ENCODE measurements around the gene EDARADD.
"Not testable (repeated sequence)": the region's sequence is repeated elsewhere in the genome, so short reads cannot be mapped to it uniquely, and the experiment has no call there.

The EDARADD gene

GRCh38 chr1:236476019-236476418 lies 81.9 kb downstream of the EDARADD start:
- Histone ChIP-seq H3K9me3 (no peaks in the 10 kb centered on the region), H3K27ac (no peak overlapping the region), H3K36me3 (no peaks in the 10 kb centered on the region), H3K4me2 (no peak overlapping the region), H3K4me3 (no peak overlapping the region), H3K4me1 (peaks cover 13% of the 10 kb centered on the region), H3K27me3 (no peaks in the 10 kb centered on the region), H4K20me1 (no peaks in the 10 kb centered on the region), H3K9ac (no peak overlapping the region)
- no peak for TF ChIP-seq Cebpa-rat (IDR thresholded peaks at IDR 0.05)

- Histone ChIP-seq H3K9ac (no peak overlapping the region), H3K27me3 (no peaks in the 10 kb centered on the region), H3K9me3 (no peaks in the 10 kb centered on the region), H3K27ac (no peak overlapping the region), H3K4me2 (no peak overlapping the region), H3K36me3 (no peaks in the 10 kb centered on the region), H3K4me3 (no peak overlapping the region), H3K4me1 (no peaks in the 10 kb centered on the region), H4K20me1 (no peaks in the 10 kb centered on the region)
- no peak for TF ChIP-seq Cebpa-rat (IDR thresholded peaks at IDR 0.05)
Measured at GRCh38 chr1:236480758-236481436, 86.8 kb downstream of the EDARADD start.

GRCh38 chr1:236484310-236484971 lies 90.4 kb downstream of the EDARADD start:
- peaks cover 5% of the 10 kb centered on the region for H3K4me1 ChIP-seq

GRCh38 chr1:236486356-236487002 lies 92.4 kb downstream of the EDARADD start:
- no peak overlapping the region for H3K4me2 ChIP-seq
- no peaks in the 10 kb centered on the region for H3K36me3 ChIP-seq
- no peaks in the 10 kb centered on the region for H3K9me3 ChIP-seq
- no peak overlapping the region for H3K27ac ChIP-seq
- H3K4me1 ChIP-seq = peaks cover 9% of the 10 kb centered on the region
- H3K9ac ChIP-seq = no peak overlapping the region
- H3K27me3 ChIP-seq = no peaks in the 10 kb centered on the region
- H4K20me1 ChIP-seq = no peaks in the 10 kb centered on the region
- TF ChIP-seq Cebpa-rat (IDR thresholded peaks at IDR 0.05) = no peak
- H3K4me3 ChIP-seq = no peak overlapping the region

More at GRCh38 chr1:236484310-236484971, 90.4 kb downstream of the EDARADD start:
- H3K9ac ChIP-seq = no peak overlapping the region
- no peak overlapping the region for H3K4me2 ChIP-seq
- no peaks in the 10 kb centered on the region for H3K9me3 ChIP-seq
- H3K4me3 ChIP-seq = no peak overlapping the region
- H3K27me3 ChIP-seq = no peaks in the 10 kb centered on the region
- TF ChIP-seq Cebpa-rat (IDR thresholded peaks at IDR 0.05) = no peak
- no peak overlapping the region for H3K27ac ChIP-seq
- no peaks in the 10 kb centered on the region for H3K36me3 ChIP-seq
- no peaks in the 10 kb centered on the region for H4K20me1 ChIP-seq

- H3K4me2 ChIP-seq, H4K20me1 ChIP-seq, H3K9ac ChIP-seq, H3K27ac ChIP-seq, H3K4me3 ChIP-seq, H3K9me3 ChIP-seq, H3K27me3 ChIP-seq, H3K36me3 ChIP-seq: not testable (repeated sequence)
- H3K4me1 ChIP-seq = peaks cover 14% of the 10 kb centered on the region
Measured at GRCh38 chr1:236489161-236489560, 95.1 kb downstream of the EDARADD start.

- no peak for TF ChIP-seq Cebpa-rat (IDR thresholded peaks at IDR 0.05)
- H3K9ac ChIP-seq = no peak overlapping the region
- peaks cover 21% of the 10 kb centered on the region for H3K4me1 ChIP-seq
- no peak overlapping the region for H3K4me3 ChIP-seq
- no peaks in the 10 kb centered on the region for H3K27me3 ChIP-seq
- H3K27ac ChIP-seq = no peak overlapping the region
- no peaks in the 10 kb centered on the region for H4K20me1 ChIP-seq
- H3K9me3 ChIP-seq = no peaks in the 10 kb centered on the region
- H3K36me3 ChIP-seq = no peaks in the 10 kb centered on the region
- no peak overlapping the region for H3K4me2 ChIP-seq
Measured at GRCh38 chr1:236489710-236490377, 95.8 kb downstream of the EDARADD start.

- Histone ChIP-seq H3K4me3 (no peak overlapping the region), H4K20me1 (no peaks in the 10 kb centered on the region), H3K36me3 (no peaks in the 10 kb centered on the region), H3K9me3 (no peaks in the 10 kb centered on the region), H3K27me3 (no peaks in the 10 kb centered on the region), H3K4me1 (peaks cover 21% of the 10 kb centered on the region), H3K27ac (no peak overlapping the region), H3K9ac (no peak overlapping the region), H3K4me2 (no peak overlapping the region; the same call in 1 of the 2 replicates)
- no peak for TF ChIP-seq Cebpa-rat (IDR thresholded peaks at IDR 0.05)
Measured at GRCh38 chr1:236491469-236492136, 97.5 kb downstream of the EDARADD start.

- no peaks in the 10 kb centered on the region for H3K36me3 ChIP-seq
- H3K27ac ChIP-seq = no peak overlapping the region
- H3K9ac ChIP-seq = no peak overlapping the region
- no peaks in the 10 kb centered on the region for H3K27me3 ChIP-seq
- no peak for TF ChIP-seq Cebpa-rat (IDR thresholded peaks at IDR 0.05)
- no peak overlapping the region for H3K4me3 ChIP-seq
- H3K4me2 ChIP-seq = no peak overlapping the region
- H3K4me1 ChIP-seq = peaks cover 21% of the 10 kb centered on the region
- no peaks in the 10 kb centered on the region for H4K20me1 ChIP-seq
- H3K9me3 ChIP-seq = no peaks in the 10 kb centered on the region
Measured at GRCh38 chr1:236492378-236492777, 98.3 kb downstream of the EDARADD start.

GRCh38 chr1:236494082-236494481 lies 100.0 kb downstream of the EDARADD start:
- no peak for TF ChIP-seq Cebpa-rat (IDR thresholded peaks at IDR 0.05)
- Histone ChIP-seq H3K27ac (no peak overlapping the region), H4K20me1 (no peaks in the 10 kb centered on the region), H3K9ac (no peak overlapping the region), H3K4me1 (peaks cover 16% of the 10 kb centered on the region), H3K27me3 (no peaks in the 10 kb centered on the region), H3K4me2 (no peak overlapping the region), H3K36me3 (no peaks in the 10 kb centered on the region), H3K9me3 (no peaks in the 10 kb centered on the region), H3K4me3 (no peak overlapping the region)
